GM12878 (cell line): ENCODE results near the gene MEMO1. TPM values are rescaled to one million over a fixed set of nuclear protein-coding genes. Genes with fewer than 3 reads are reported as not detected.

Source experiments
- ATAC-seq: fragments of 200-7000 bp; cut with Tn5 transposase; 3 replicates; pipeline ENCODE4 v1.9.1; 2020; ENCODE audit warnings: mild to moderate bottlenecking, moderate library complexity
- BruUV-seq: library from RNA; stranded (reverse); fragments of 400-500 nt; replicated peaks from 2 replicates; lab custom pipeline; 2021; lab: Mats Ljungman, UMichigan
- CTCF ChIA-PET: fragments of 300-600 bp; sonication (Branson Sonifier 250); formaldehyde crosslinking; extraction: SDS; loops from one replicate; lab custom pipeline; 2021; ENCODE audit warnings: inconsistent platforms; lab: Yijun Ruan, JAX
- POLR2A ChIA-PET: fragments of 350-600 bp; formaldehyde crosslinking; extraction: SDS; loops from one replicate; lab custom pipeline; 2021; ENCODE audit warnings: inconsistent platforms; lab: Charles Lee
- RAD21 ChIA-PET: fragments of 300-600 bp; sonication (Branson Sonifier 250); formaldehyde crosslinking; loops from one replicate; lab custom pipeline; 2023; ENCODE audit warnings: antibody characterized with exemption; ENCODE audit not compliant: unreplicated experiment; lab: Charles Lee
- SMC1A ChIA-PET: fragments of 300-600 bp; sonication (Branson Sonifier 250); formaldehyde crosslinking; loops from one replicate; lab custom pipeline; 2023; ENCODE audit not compliant: unreplicated experiment, uncharacterized antibody; lab: Charles Lee
- DNase-seq: peaks from one replicate; pipeline ENCODE4 v3.0.0-alpha.2; 2011; ENCODE audit warnings: low read depth, low spot score
- FAIRE-seq: peaks from 3 replicates; lab custom pipeline; 2011; peaks lifted over from hg19 to GRCh38; lab: Jason Lieb, UNC
- H2AFZ ChIP-seq: 2 replicates; pipeline ENCODE4 v1.6.0; 2011; ENCODE audit warnings: low read depth, low read length, control low read depth; ENCODE audit not compliant: control insufficient read depth
- H3K27ac ChIP-seq: 2 replicates; pipeline ENCODE4 v1.5.1; 2011; ENCODE audit warnings: control low read depth; ENCODE audit not compliant: control insufficient read depth, insufficient read depth
- H3K27me3 ChIP-seq, 2 experiments: replicated peaks in 1 of 2; 2 replicates each; pipeline versions ENCODE4 v1.6.0 to v1.6.1; 2011; ENCODE audit warnings: low read length in 1 of 2; ENCODE audit not compliant: control insufficient read depth in 2 of 2, insufficient read depth in 2 of 2
- H3K36me3 ChIP-seq, 2 experiments: 2 replicates each; pipeline ENCODE4 v1.5.1; 2011; ENCODE audit warnings: low read length in 1 of 2; ENCODE audit not compliant: control insufficient read depth in 2 of 2, insufficient read depth in 2 of 2
- H3K4me1 ChIP-seq: 2 replicates; pipeline ENCODE4 v1.6.1; 2011; ENCODE audit warnings: mild to moderate bottlenecking, low read length, moderate library complexity, mixed read lengths; ENCODE audit not compliant: control insufficient read depth, insufficient read depth
- H3K4me2 ChIP-seq: 2 replicates; pipeline ENCODE4 v1.6.0; 2011; ENCODE audit warnings: control low read depth; ENCODE audit not compliant: control insufficient read depth, insufficient read depth
- H3K4me3 ChIP-seq: fragments of 200-600 bp; sonication (generic); 2 replicates; pipeline ENCODE4 v1.5.1; 2016
- H3K79me2 ChIP-seq: 2 replicates; pipeline ENCODE4 v1.6.0; 2011; ENCODE audit warnings: low read length; ENCODE audit not compliant: control insufficient read depth, insufficient read depth
- H3K9ac ChIP-seq: 2 replicates; pipeline ENCODE4 v1.8.0; 2011; ENCODE audit warnings: low read length, control low read depth, mixed read lengths; ENCODE audit not compliant: control insufficient read depth, insufficient read depth
- H3K9me3 ChIP-seq: replicated peaks from 3 replicates; pipeline ENCODE4 v1.5.1; 2011; ENCODE audit warnings: mild to moderate bottlenecking, low read length; ENCODE audit not compliant: control insufficient read depth, insufficient read depth
- H4K20me1 ChIP-seq: 2 replicates; pipeline ENCODE4 v1.6.0; 2011; ENCODE audit not compliant: control insufficient read depth, insufficient read depth
- BACH1 ChIP-seq: fragments of 450-650 bp; IDR thresholded peaks from 2 replicates; pipeline ENCODE4 v1.6.1; 2017; ENCODE audit warnings: mild to moderate bottlenecking, borderline replicate concordance
- FOXM1 ChIP-seq: IDR thresholded peaks from 2 replicates; pipeline ENCODE4 v1.6.1; 2012; ENCODE audit warnings: low read depth, mild to moderate bottlenecking, inconsistent platforms, low read length, moderate library complexity
- HCFC1 ChIP-seq: fragments of 150-350 bp; IDR thresholded peaks from 2 replicates; pipeline ENCODE4 v1.6.1; 2014; ENCODE audit warnings: low read length
- HDAC2 ChIP-seq: fragments of 200-600 bp; sonication (generic); IDR thresholded peaks from 2 replicates; pipeline ENCODE4 v1.6.1; 2017
- LARP7 ChIP-seq: fragments of 450-650 bp; IDR thresholded peaks from 2 replicates; pipeline ENCODE4 v1.6.1; 2017; ENCODE audit warnings: mild to moderate bottlenecking
- WRNIP1 ChIP-seq: IDR thresholded peaks from 2 replicates; pipeline ENCODE4 v1.6.1; 2011; ENCODE audit warnings: low read depth, low read length, improper control_type of control experiment, borderline replicate concordance
- YY1 ChIP-seq: IDR thresholded peaks from 2 replicates; pipeline ENCODE4 v1.6.1; 2011; ENCODE audit warnings: low read depth, mild to moderate bottlenecking, low read length
- ZNF217 ChIP-seq: fragments of 450-650 bp; IDR thresholded peaks from 2 replicates; pipeline ENCODE4 v1.6.1; 2017; ENCODE audit warnings: antibody characterized with exemption, mild to moderate bottlenecking
- WGBS: methylation state at CpG from one replicate; pipeline ENCODE4 v1.1.6; 2016; ENCODE audit warnings: low lambda C conversion rate; ENCODE audit not compliant: insufficient replicate concordance, insufficient coverage; ENCODE audit errors: missing lambda C conversion rate; 5-methylcytosine and 5-hydroxymethylcytosine counted together
- in situ Hi-C: fragments of 300-500 bp; cut with MboI; formaldehyde crosslinking; loops from 9 replicates; pipeline ENCODE4 v1.14.3; 2018; ENCODE audit warnings: mixed read lengths
- intact Hi-C: fragments of 100-400 bp; cut with micrococcal nuclease; formaldehyde crosslinking; loops from one replicate; pipeline ENCODE4 v1.14.2; 2022; ENCODE audit not compliant: unreplicated experiment
- polyA plus RNA-seq, 11 experiments: library from polyadenylated mRNA; depleted of rRNA in 4 of 11; unstranded in 6 of 11; stranded (reverse) in 5 of 11; fragments of >200 nt; fragmentation: Nextera tagmentation in 4 of 11; fragmentation: Illumina TruSeq in 1 of 11; extraction: Ambion mirVana in 4 of 11; extraction: Trizol in 1 of 11; gene quantifications; 1 replicate in 1 of 11; 2 replicates in 10 of 11; pipeline versions ENCODE4 v1.2.1 to v1.2.3, GENCODE V29; 2011 to 2016; ENCODE audit warnings: inconsistent platforms in 2 of 11, missing spikeins in 2 of 11, low read depth in 1 of 11
- total RNA-seq, 4 experiments: library from RNA; depleted of rRNA in 3 of 4; stranded (reverse); fragments of >200 nt in 3 of 4; fragmentation: Illumina TruSeq in 1 of 4; extraction: Trizol in 1 of 4; gene quantifications; 2 replicates each; pipeline versions ENCODE4 v1.2.1 to v1.2.3, GENCODE V29; 2013 to 2021
- TF ChIP-seq, protein P1 (sequence below): IDR thresholded peaks from 2 replicates; pipeline ENCODE4 v1.6.1; 2011; ENCODE audit warnings: low read depth, mild to moderate bottlenecking, low read length, moderate library complexity, borderline replicate concordance; ENCODE audit errors: extremely low read depth
- TF ChIP-seq, protein P2 (sequence below): IDR thresholded peaks from 2 replicates; pipeline ENCODE4 v1.6.1; 2012; ENCODE audit warnings: low read length, inconsistent platforms
- TF ChIP-seq, protein P3 (sequence below): fragments of 150-350 bp; IDR thresholded peaks from 2 replicates; pipeline ENCODE4 v1.6.1; 2016; ENCODE audit warnings: low read depth, low read length

MEMO1 gene
- total and polyA plus RNA-seq, 10 of the 15 experiments (the other 5 are each of a cell fraction or from before 2014, with no cell fraction given) = 39.8 to 99.1 (median 72.2) TPM

DNA sequence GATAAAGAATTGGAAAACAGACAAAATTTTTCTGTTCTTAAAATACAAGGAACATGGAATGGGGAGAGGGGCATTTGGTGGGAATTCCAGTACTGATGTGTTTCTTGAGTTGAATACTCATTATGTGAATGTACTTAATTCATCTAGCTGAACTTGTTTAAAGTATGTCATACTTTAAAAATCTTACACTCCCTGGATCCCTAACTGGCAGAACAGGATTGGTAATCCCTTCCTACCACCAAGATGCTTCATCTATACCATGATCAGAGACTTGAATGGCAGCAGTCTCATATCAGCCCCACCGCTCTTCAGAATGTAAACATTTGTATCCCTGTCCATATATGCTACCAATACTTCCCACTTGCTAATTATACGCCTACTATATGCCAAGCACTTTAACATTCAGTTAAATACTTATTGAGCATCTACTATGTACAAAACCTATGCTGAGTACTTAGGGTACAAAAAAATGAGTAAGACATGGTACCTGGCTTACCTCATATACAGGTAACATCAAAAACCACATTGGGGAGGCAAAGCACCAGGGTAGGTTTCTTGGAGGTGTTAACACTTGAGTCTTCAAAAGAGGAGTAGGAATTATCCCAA is 5.3 kb downstream of the MEMO1 start:
- H3K9ac ChIP-seq = no peak overlapping the region
- H3K79me2 ChIP-seq = peaks cover 87% of the 10 kb centered on the region
- peak overlapping the region; percentile 54; the same call in 1 of the 2 replicates for H3K4me3 ChIP-seq
- ATAC-seq (no peak), FAIRE-seq (no peak), DNase-seq (no peak)
- no peaks in the 10 kb centered on the region for H3K9me3 ChIP-seq
- peaks cover 10% of the 10 kb centered on the region for H3K4me1 ChIP-seq
- H3K27ac ChIP-seq = no peak overlapping the region
- 100% methylated on average over 2 of the region's 2 CpGs for WGBS
- no peaks in the 10 kb centered on the region for H3K27me3 ChIP-seq
- ChIA-PET SMC1A (interaction anchor here (2.3 to 2.5 kb wide), 2 partner anchors 33 to 45 kb away, joined by 7 to 12 read pairs; no protein-coding TSS in a partner anchor), POLR2A (interaction anchor here (2.1 kb wide), 1 partner anchor 34 kb away, joined by 7 read pairs; the partner anchor contains the start of gene DPY30), RAD21 (interaction anchor here (0.9 to 1.2 kb wide), 2 partner anchors 14 to 126 kb away, joined by 3 read pairs; no protein-coding TSS in a partner anchor), CTCF (interaction anchor here (0.8 kb wide), 1 partner anchor 119 kb away, joined by 6 read pairs; no protein-coding TSS in a partner anchor)
- BruUV-seq = no TSS peak
- in situ Hi-C loops = no loop called here
- peak overlapping the region; percentile 21 for H3K4me2 ChIP-seq
- TF ChIP-seq ZNF217 (0 out of 2 replicates have a peak, but pooled peaks have one; percentile 47), HCFC1 (no peak)
- intact Hi-C loops = loop anchor here (5.0 kb wide), 1 partner anchor 38 kb away; no protein-coding TSS in a partner anchor
- H3K36me3 ChIP-seq = no peaks in the 10 kb centered on the region
- H4K20me1 ChIP-seq = no peaks in the 10 kb centered on the region
- no peak overlapping the region for H2AFZ ChIP-seq

DNA sequence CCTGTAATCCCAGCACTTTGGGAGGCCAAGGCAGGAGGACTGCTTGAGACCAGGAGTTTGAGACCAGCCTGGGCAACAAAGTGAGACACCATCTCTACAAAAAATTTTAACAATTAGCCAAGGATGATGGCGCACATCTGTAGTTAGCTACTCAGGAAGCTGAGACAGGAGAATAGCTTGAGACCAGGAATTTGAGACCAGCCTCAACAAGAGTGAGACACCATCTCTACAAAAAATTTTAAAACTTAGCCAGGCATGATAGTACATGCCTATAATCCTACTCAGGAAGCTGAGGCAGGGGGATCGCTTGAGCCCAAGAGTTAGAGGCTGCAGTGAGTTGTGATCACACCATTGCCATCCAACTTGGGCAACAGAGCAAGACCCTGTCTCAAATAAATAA is 7.0 kb downstream of the MEMO1 start:
- BruUV-seq = no TSS peak
- RAD21 ChIA-PET = interaction anchor here (1.1 to 1.3 kb wide), 2 partner anchors 9 to 118 kb away, joined by 3 to 4 read pairs; no protein-coding TSS in a partner anchor
- FAIRE-seq = no peak
- H3K4me1 ChIP-seq = peaks cover 19% of the 10 kb centered on the region
- CTCF ChIA-PET = no interaction called here
- H3K4me3 ChIP-seq = no peak overlapping the region
- no peak for DNase-seq
- in situ Hi-C loops = no loop called here
- no peaks in the 10 kb centered on the region for H3K36me3 ChIP-seq
- peak overlapping the region; percentile 48 for H3K4me2 ChIP-seq
- H3K79me2 ChIP-seq = peaks cover 89% of the 10 kb centered on the region
- peak overlapping the region; percentile 24 for H3K27ac ChIP-seq
- intact Hi-C loops = no loop called here
- POLR2A ChIA-PET = interaction anchor here (1.6 to 2.1 kb wide), 2 partner anchors 24 to 36 kb away, joined by 4 to 7 read pairs; partner anchors contain the start of gene DPY30
- SMC1A ChIA-PET = interaction anchor here (0.5 to 2.5 kb wide), 10 partner anchors 10 to 101 kb away, joined by 3 to 12 read pairs (median 4); partner anchors contain the start of gene DPY30
- H2AFZ ChIP-seq = no peak overlapping the region
- H3K9me3 ChIP-seq = no peaks in the 10 kb centered on the region
- H3K27me3 ChIP-seq = no peaks in the 10 kb centered on the region
- 96% methylated on average over 2 of the region's 2 CpGs for WGBS
- no peak overlapping the region for H3K9ac ChIP-seq
- ATAC-seq = peak; percentile 5; the same call in 2 of the 3 replicates
- peaks cover 4% of the 10 kb centered on the region; the same call in 1 of the 2 replicates for H4K20me1 ChIP-seq
- TF ChIP-seq FOXM1 (no peak), LARP7 (no peak), WRNIP1 (no peak), YY1 (no peak), HDAC2 (no peak), BACH1 (no peak)
- TF ChIP-seq, protein P1, sequence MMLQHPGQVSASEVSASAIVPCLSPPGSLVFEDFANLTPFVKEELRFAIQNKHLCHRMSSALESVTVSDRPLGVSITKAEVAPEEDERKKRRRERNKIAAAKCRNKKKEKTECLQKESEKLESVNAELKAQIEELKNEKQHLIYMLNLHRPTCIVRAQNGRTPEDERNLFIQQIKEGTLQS = no peak
- TF ChIP-seq, protein P2, sequence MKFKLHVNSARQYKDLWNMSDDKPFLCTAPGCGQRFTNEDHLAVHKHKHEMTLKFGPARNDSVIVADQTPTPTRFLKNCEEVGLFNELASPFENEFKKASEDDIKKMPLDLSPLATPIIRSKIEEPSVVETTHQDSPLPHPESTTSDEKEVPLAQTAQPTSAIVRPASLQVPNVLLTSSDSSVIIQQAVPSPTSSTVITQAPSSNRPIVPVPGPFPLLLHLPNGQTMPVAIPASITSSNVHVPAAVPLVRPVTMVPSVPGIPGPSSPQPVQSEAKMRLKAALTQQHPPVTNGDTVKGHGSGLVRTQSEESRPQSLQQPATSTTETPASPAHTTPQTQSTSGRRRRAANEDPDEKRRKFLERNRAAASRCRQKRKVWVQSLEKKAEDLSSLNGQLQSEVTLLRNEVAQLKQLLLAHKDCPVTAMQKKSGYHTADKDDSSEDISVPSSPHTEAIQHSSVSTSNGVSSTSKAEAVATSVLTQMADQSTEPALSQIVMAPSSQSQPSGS = no peak
- TF ChIP-seq, protein P3, sequence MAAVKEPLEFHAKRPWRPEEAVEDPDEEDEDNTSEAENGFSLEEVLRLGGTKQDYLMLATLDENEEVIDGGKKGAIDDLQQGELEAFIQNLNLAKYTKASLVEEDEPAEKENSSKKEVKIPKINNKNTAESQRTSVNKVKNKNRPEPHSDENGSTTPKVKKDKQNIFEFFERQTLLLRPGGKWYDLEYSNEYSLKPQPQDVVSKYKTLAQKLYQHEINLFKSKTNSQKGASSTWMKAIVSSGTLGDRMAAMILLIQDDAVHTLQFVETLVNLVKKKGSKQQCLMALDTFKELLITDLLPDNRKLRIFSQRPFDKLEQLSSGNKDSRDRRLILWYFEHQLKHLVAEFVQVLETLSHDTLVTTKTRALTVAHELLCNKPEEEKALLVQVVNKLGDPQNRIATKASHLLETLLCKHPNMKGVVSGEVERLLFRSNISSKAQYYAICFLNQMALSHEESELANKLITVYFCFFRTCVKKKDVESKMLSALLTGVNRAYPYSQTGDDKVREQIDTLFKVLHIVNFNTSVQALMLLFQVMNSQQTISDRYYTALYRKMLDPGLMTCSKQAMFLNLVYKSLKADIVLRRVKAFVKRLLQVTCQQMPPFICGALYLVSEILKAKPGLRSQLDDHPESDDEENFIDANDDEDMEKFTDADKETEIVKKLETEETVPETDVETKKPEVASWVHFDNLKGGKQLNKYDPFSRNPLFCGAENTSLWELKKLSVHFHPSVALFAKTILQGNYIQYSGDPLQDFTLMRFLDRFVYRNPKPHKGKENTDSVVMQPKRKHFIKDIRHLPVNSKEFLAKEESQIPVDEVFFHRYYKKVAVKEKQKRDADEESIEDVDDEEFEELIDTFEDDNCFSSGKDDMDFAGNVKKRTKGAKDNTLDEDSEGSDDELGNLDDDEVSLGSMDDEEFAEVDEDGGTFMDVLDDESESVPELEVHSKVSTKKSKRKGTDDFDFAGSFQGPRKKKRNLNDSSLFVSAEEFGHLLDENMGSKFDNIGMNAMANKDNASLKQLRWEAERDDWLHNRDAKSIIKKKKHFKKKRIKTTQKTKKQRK = no peak
